ENCODE data around the gene AHCYL1. TPM values are rescaled to one million over a fixed set of nuclear protein-coding genes. Genes with fewer than 3 reads are reported as not detected.

AHCYL1 gene
- total RNA-seq, 1 experiment from 2014 or later: 89.0 TPM

- peaks cover 2% of the 10 kb centered on the region for H4K20me1 ChIP-seq (ENCODE audit: control insufficient read depth, insufficient read depth, insufficient read length)
- no peaks in the 10 kb centered on the region for H3K9me3 Mint-ChIP-seq
These were observed 55.1 kb downstream of the AHCYL1 start for GRCh38 chr1:110039641-110040040.

More at GRCh38 chr1:110039641-110040040, 55.1 kb downstream of the AHCYL1 start:
- Mint-ChIP-seq H3K4me3 (no peak overlapping the region), H3K27ac (no peak overlapping the region), H3K4me1 (peaks cover 7 to 12% of the 10 kb centered on the region in 2 experiments), H3K27me3 (ENCODE audit: low read depth) (no peaks in the 10 kb centered on the region), H3K36me3 (ENCODE audit: insufficient read depth in 1 of 3, low read depth in 3 of 3) (peaks cover 54 to 70% (median 65%) of the 10 kb centered on the region in 3 experiments)
- Histone ChIP-seq H2BK20ac (ENCODE audit: low read depth, low read length, poor library complexity, severe bottlenecking) (no peak overlapping the region), H3K18ac (ENCODE audit: insufficient read length, low read depth, low read length) (no peak overlapping the region), H2BK5ac (ENCODE audit: insufficient read length, low read length) (no peak overlapping the region), H2AK5ac (ENCODE audit: insufficient read length, low read length) (no peak overlapping the region), H3K27ac (ENCODE audit: insufficient read length, low read depth, low read length) (no peak overlapping the region), H2BK15ac (ENCODE audit: low read depth, low read length) (no peak overlapping the region), H4K91ac (ENCODE audit: insufficient read length, low read depth, low read length) (no peak overlapping the region), H4K8ac (replicated peaks; ENCODE audit: insufficient read length, low read depth, low read length) (no peak overlapping the region), H4K5ac (ENCODE audit: insufficient read length, low read depth, low read length) (no peak overlapping the region), H3K4ac (ENCODE audit: low read depth, low read length) (no peak overlapping the region), H3K79me1 (ENCODE audit: insufficient read depth, low read depth, low read length, poor library complexity, severe bottlenecking) (no peaks in the 10 kb centered on the region), H2AFZ (ENCODE audit: low read length) (no peak overlapping the region), H3K14ac (ENCODE audit: insufficient read depth, low read length) (no peak overlapping the region), H3K23ac (ENCODE audit: insufficient read length, low read depth, low read length) (no peak overlapping the region), H3K79me2 (ENCODE audit: insufficient read depth, low read length) (peaks cover 6% of the 10 kb centered on the region; the same call in 1 of the 2 replicates), H3K9me3 (ENCODE audit: control insufficient read depth, low read depth, low read length) (no peaks in the 10 kb centered on the region), H3K4me2 (ENCODE audit: insufficient read depth, insufficient read length, low read length) (no peak overlapping the region), H3K56ac (ENCODE audit: insufficient read length, low read depth, low read length) (no peak overlapping the region), H3K27me3 (ENCODE audit: insufficient read depth, low read length) (no peaks in the 10 kb centered on the region), H3K4me1 (ENCODE audit: insufficient read depth, low read length) (peaks cover 3% of the 10 kb centered on the region; the same call in 1 of the 2 replicates), H2BK120ac (ENCODE audit: low read depth, low read length, poor library complexity, severe bottlenecking) (no peak overlapping the region), H3K9ac (ENCODE audit: extremely low read depth, insufficient read length, low read length) (no peak overlapping the region), H2BK12ac (ENCODE audit: insufficient read length, low read depth, low read length) (no peak overlapping the region), H3K23me2 (ENCODE audit: insufficient read length, low read depth, low read length, poor library complexity, severe bottlenecking) (peaks cover 7% of the 10 kb centered on the region), H3T11ph (ENCODE audit: low read length) (no peak overlapping the region)
- no peak for TF ChIP-seq CTCF (conservative IDR thresholded peaks at IDR 0.05)
- WGBS (ENCODE audit: extremely low coverage, insufficient read length, low lambda C conversion rate): no CpG with 5 or more reads among the region's 4 CpGs
- no peak for DNase-seq

All from H9 (cell line).